HEK293T (cell line): ENCODE data around the gene CPNE1.

Source experiments
- CTCF ChIA-PET: fragments of 350-600 bp; formaldehyde crosslinking; extraction: SDS; loops from one replicate; lab custom pipeline; 2021; ENCODE audit warnings: antibody characterized with exemption, inconsistent platforms; lab: Yijun Ruan, JAX
- POLR2A ChIA-PET: fragments of 350-600 bp; formaldehyde crosslinking; extraction: SDS; loops from one replicate; lab custom pipeline; 2020; ENCODE audit warnings: antibody characterized with exemption, inconsistent platforms; lab: Yijun Ruan, JAX
- DNase-seq: peaks from one replicate; pipeline ENCODE4 v3.0.0; 2012; ENCODE audit warnings: mixed read lengths; ENCODE audit errors: extremely low spot score
- ARNT ChIP-seq: fragments of 450-650 bp; IDR thresholded peaks from 2 replicates; pipeline ENCODE4 v1.6.1; 2017; ENCODE audit warnings: mild to moderate bottlenecking
- BHLHE40 ChIP-seq: fragments of 450-650 bp; IDR thresholded peaks from 2 replicates; pipeline ENCODE4 v1.6.1; 2016; ENCODE audit warnings: mild to moderate bottlenecking, moderate library complexity, borderline replicate concordance
- CTBP1 ChIP-seq: fragments of 450-650 bp; IDR thresholded peaks from 2 replicates; pipeline ENCODE4 v1.6.1; 2016; ENCODE audit warnings: borderline replicate concordance
- ELF4 ChIP-seq: fragments of 450-650 bp; IDR thresholded peaks from 2 replicates; pipeline ENCODE4 v1.6.1; 2017; ENCODE audit warnings: antibody characterized with exemption
- FOXA1 ChIP-seq: fragments of 450-650 bp; IDR thresholded peaks from 2 replicates; pipeline ENCODE4 v1.6.1; 2016; ENCODE audit warnings: mild to moderate bottlenecking
- FOXK2 ChIP-seq: fragments of 450-650 bp; IDR thresholded peaks from 2 replicates; pipeline ENCODE4 v1.6.1; 2016; ENCODE audit warnings: mild to moderate bottlenecking
- FOXM1 ChIP-seq: fragments of 450-650 bp; IDR thresholded peaks from 2 replicates; pipeline ENCODE4 v1.6.1; 2017; ENCODE audit warnings: mild to moderate bottlenecking, borderline replicate concordance
- HDGF ChIP-seq: fragments of 450-650 bp; IDR thresholded peaks from 2 replicates; pipeline ENCODE4 v1.6.1; 2017; ENCODE audit warnings: antibody characterized with exemption, borderline replicate concordance
- L3MBTL2 ChIP-seq: fragments of 450-650 bp; conservative IDR thresholded peaks from 2 replicates; pipeline ENCODE4 v1.6.1; 2016; ENCODE audit warnings: mild to moderate bottlenecking
- LEF1 ChIP-seq: fragments of 450-650 bp; IDR thresholded peaks from 2 replicates; pipeline ENCODE4 v1.6.1; 2017; ENCODE audit warnings: mild to moderate bottlenecking, borderline replicate concordance
- NFRKB ChIP-seq: fragments of 450-650 bp; IDR thresholded peaks from 2 replicates; pipeline ENCODE4 v1.6.1; 2016; ENCODE audit warnings: mild to moderate bottlenecking, moderate library complexity
- SP1 ChIP-seq: fragments of 450-650 bp; IDR thresholded peaks from 2 replicates; pipeline ENCODE4 v1.6.1; 2017
- SUZ12 ChIP-seq: fragments of 450-650 bp; IDR thresholded peaks from 2 replicates; pipeline ENCODE4 v1.6.1; 2016; ENCODE audit warnings: mild to moderate bottlenecking
- TARDBP ChIP-seq: fragments of 450-650 bp; IDR thresholded peaks from 2 replicates; pipeline ENCODE4 v1.6.1; 2016
- ZNF384 ChIP-seq: fragments of 450-650 bp; IDR thresholded peaks from 2 replicates; pipeline ENCODE4 v1.6.1; 2016
- TF ChIP-seq, protein P1 (sequence below): fragments of 450-650 bp; IDR thresholded peaks from 2 replicates; pipeline ENCODE4 v1.6.1; 2016

CPNE1 gene

DNA sequence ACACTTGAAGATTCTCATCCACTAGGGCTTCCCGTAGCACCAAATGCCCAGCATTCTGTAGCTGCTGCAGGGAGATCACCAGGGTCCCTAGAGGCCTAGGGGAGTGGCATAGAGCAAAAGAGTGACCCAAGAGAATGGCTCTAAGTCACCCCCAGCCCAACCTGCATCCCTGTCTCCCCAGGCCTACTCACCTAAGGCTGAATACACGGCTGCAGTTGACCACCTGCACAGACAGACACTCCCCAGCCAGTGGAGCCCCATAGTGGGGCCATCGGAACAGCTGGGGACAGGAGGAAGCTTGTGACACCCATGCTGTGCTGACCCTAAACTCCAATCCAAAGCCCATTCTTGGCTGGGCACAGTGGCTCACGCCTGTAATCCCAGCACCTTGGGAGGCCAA is 58.6 kb downstream of the CPNE1 start:
- POLR2A ChIA-PET: interaction anchor here (0.6 kb wide), 1 partner anchor 91 kb away, joined by 3 read pairs; no protein-coding TSS in a partner anchor
- no peak for DNase-seq
- CTCF ChIA-PET: no interaction called here
- TF ChIP-seq CTBP1 (no peak), L3MBTL2 (no peak), ELF4 (no peak), LEF1 (no peak), SP1 (no peak), BHLHE40 (no peak), TARDBP (no peak), FOXA1 (no peak), FOXK2 (no peak), NFRKB (no peak), FOXM1 (no peak), ZNF384 (no peak), ARNT (no peak), HDGF (no peak), SUZ12 (no peak)
- TF ChIP-seq, protein P1, sequence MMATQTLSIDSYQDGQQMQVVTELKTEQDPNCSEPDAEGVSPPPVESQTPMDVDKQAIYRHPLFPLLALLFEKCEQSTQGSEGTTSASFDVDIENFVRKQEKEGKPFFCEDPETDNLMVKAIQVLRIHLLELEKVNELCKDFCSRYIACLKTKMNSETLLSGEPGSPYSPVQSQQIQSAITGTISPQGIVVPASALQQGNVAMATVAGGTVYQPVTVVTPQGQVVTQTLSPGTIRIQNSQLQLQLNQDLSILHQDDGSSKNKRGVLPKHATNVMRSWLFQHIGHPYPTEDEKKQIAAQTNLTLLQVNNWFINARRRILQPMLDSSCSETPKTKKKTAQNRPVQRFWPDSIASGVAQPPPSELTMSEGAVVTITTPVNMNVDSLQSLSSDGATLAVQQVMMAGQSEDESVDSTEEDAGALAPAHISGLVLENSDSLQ: no peak

- ChIA-PET POLR2A (no interaction called here), CTCF (interaction anchor here (0.7 to 1.3 kb wide), 5 partner anchors 9 to 93 kb away, joined by 3 to 4 read pairs (median 3); partner anchors contain the start of gene SPAG4)
- DNase-seq: no peak
- TF ChIP-seq NFRKB (no peak), ELF4 (no peak), BHLHE40 (no peak), SP1 (no peak), FOXM1 (no peak), FOXK2 (no peak), ZNF384 (no peak), HDGF (no peak), L3MBTL2 (no peak), CTBP1 (no peak), TARDBP (no peak), SUZ12 (no peak), FOXA1 (no peak), LEF1 (no peak), ARNT (no peak)
- TF ChIP-seq, protein P1: no peak
Observed at GRCh38 chr20:35604449-35604747, 60.3 kb downstream of the CPNE1 start.

GRCh38 chr20:35603695-35604448 is 60.8 kb downstream of the CPNE1 start:
- POLR2A ChIA-PET: interaction anchor here (0.5 kb wide), 1 partner anchor 106 kb away, joined by 3 read pairs; no protein-coding TSS in a partner anchor
- TF ChIP-seq BHLHE40 (no peak), SUZ12 (no peak), TARDBP (no peak)
- CTCF ChIA-PET: interaction anchor here (0.6 to 1.3 kb wide), 5 partner anchors 8 to 816 kb away, joined by 3 to 4 read pairs (median 3); no protein-coding TSS in a partner anchor
- no peak for DNase-seq

DNA sequence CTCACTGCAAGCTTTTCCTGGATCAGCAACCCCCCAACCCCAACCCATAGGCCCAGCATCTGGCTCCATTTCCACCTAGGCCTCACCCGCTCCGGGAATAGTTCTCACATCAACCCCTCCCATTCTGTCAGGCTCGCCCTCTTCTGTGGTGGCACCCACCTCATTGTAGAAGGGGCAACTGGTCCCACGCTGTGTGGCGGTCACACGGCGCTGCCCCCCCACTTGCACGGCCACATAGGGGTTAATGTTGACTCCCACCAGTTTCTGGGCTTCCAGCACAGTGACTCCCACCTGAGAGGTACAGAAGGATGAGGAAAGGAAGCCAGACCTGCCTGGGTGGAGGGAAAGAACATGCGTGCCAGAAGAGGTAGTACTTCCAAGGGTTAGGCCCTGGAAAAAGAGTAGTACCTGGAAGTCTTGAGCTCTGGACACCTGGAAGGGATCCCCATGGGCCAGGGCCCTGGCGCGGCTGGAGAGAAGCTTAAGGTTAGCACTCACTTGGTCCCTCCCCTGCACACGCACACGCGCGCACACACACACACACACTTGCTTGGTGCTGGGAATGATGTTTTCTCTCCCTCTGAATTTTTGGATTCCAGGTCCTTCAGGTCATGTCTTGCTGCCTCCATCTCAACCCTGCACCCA is 61.7 kb downstream of the CPNE1 start:
- TF ChIP-seq, protein P1: no peak
- TF ChIP-seq FOXK2 (no peak), SP1 (no peak), ELF4 (no peak), SUZ12 (no peak), NFRKB (no peak), FOXA1 (no peak), ZNF384 (no peak), FOXM1 (no peak), CTBP1 (no peak), LEF1 (no peak), L3MBTL2 (no peak), BHLHE40 (no peak), TARDBP (no peak), HDGF (no peak), ARNT (no peak)
- CTCF ChIA-PET: interaction anchor here (0.6 kb wide), 1 partner anchor 817 kb away, joined by 3 read pairs; no protein-coding TSS in a partner anchor
- no peak for DNase-seq
- POLR2A ChIA-PET: no interaction called here

DNA sequence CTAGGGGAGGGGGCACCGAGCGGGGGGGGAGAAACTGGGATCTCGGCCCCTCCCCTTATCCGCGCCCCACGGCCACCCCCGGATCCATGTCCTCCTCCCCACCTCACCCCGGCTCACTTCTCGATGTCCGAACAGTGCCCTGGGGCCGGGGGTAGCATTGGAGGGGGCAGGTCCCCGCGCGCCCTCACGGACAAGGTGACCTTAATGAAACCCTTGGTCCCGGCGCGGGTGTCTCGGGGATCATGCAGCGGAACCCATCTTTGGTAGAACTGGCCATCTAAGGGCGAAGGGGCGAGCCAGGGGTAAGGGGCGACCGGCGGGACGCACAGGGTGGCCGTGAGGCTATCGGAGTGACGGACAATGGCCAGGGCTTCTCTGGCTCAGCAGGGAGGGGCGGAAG is 62.7 kb downstream of the CPNE1 start:
- POLR2A ChIA-PET: no interaction called here
- CTCF ChIA-PET: no interaction called here
- no peak for TF ChIP-seq FOXK2
- no peak for DNase-seq
